Activated T-helper 2 cell treated with anti-CD3 and anti-CD28 coated beads, Interferon-gamma antibody, Interleukin-2, Interleukin-4, amounts not matched to agents 10 μg/mL and 5 μg/mL and 100 μg/mL, durations not matched to agents 14 hours and 24 hours and 36 hours (primary cell): ENCODE results near the gene SFTPD. TPM values are rescaled to one million over a fixed set of nuclear protein-coding genes. Genes with fewer than 3 reads are reported as not detected.
"Not testable (repeated sequence)": the region's sequence is repeated elsewhere in the genome, so short reads cannot be mapped to it uniquely, and the experiment has no call there.

ENCODE experiments used
- DNase-seq: peaks from one replicate; pipeline ENCODE4 v3.0.0; 2021; ENCODE audit warnings: low spot score
- H3K27ac Mint-ChIP-seq: one replicate; pipeline ENCODE4 v1.8.0; 2021; ENCODE audit warnings: mixed read lengths
- H3K27me3 Mint-ChIP-seq: one replicate; pipeline ENCODE4 v1.8.0; 2021; ENCODE audit warnings: low read depth, mixed read lengths
- H3K36me3 Mint-ChIP-seq: one replicate; pipeline ENCODE4 v1.8.0; 2021; ENCODE audit warnings: low read depth, mixed read lengths
- H3K4me1 Mint-ChIP-seq: one replicate; pipeline ENCODE4 v1.8.0; 2021; ENCODE audit warnings: low read depth, mixed read lengths
- H3K4me3 Mint-ChIP-seq: one replicate; pipeline ENCODE4 v1.8.0; 2021; ENCODE audit warnings: low read depth, mild to moderate bottlenecking, moderate library complexity, mixed read lengths
- H3K9me3 Mint-ChIP-seq: one replicate; pipeline ENCODE4 v1.8.0; 2021; ENCODE audit warnings: mixed read lengths
- intact Hi-C: fragments of 100-400 bp; cut with micrococcal nuclease; formaldehyde crosslinking; loops from one replicate; pipeline ENCODE4 v1.15.1; 2023
- total RNA-seq: library from RNA; stranded (reverse); gene quantifications from 2 replicates; pipeline ENCODE4 v1.2.3, GENCODE V29; 2022

The SFTPD gene
- total RNA-seq, 1 donor from 2014 or later, result not detected

DNA sequence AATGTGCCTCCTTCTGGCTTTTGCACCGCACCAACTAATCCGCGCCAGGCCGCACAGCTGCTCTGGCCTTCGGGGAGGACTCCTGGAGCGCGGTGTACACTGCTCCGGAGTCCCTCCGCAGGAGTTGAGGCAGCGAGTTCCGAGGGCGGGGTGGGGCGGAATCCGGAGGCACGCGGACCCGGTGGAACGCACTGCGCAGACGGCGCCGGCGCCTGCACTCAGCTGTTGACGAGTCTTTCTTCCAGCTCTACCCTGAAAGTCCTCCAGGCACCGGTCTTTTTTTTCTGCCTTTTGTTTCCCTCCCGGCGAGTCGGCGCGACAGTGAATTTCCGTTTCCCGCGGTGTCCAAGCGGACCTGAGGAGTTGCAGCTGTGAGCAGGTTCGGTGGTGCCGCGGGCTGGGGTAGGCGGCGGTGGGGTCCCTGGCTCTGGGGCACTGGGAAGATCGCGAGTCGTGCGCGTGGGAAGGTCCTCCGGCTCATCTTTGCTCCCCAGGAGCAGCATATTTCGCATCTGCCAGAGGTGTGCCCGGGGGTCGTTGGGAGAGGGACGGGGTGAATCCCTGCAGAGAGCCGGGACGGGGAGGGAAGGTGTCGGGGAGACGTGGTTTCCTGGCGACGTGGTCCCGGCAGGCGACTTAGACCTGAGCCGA lies 44.1 kb downstream of the SFTPD start:
- no peaks in the 10 kb centered on the region for H3K36me3 Mint-ChIP-seq
- peaks cover 54% of the 10 kb centered on the region for H3K27me3 Mint-ChIP-seq
- peak overlapping the region; percentile 86 for H3K4me3 Mint-ChIP-seq
- H3K9me3 Mint-ChIP-seq, result no peaks in the 10 kb centered on the region
- DNase-seq, result peak; percentile 26
- H3K4me1 Mint-ChIP-seq, result peaks cover 13% of the 10 kb centered on the region
- intact Hi-C loops, result no loop called here
- no peak overlapping the region for H3K27ac Mint-ChIP-seq

DNA sequence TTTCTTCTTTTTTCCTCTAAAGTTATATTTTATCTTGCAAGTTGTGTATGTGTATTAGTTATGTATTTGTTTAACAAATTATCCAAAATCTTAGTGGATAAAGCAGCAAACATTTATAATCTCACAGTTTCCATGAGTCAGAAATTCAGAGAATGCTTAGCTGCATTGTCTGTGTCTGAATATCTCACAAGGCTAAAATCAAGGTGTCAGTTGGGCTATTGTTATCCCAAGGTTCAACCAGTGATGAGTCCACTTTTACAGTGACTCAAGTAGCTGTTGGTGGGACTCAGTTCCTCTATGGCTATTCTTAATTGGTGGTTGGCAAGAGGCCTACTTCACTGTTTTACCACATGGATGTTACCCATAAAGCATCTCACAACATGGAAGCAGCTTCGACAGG lies 47.3 kb downstream of the SFTPD start:
- H3K9me3 Mint-ChIP-seq, DNase-seq, H3K27ac Mint-ChIP-seq, intact Hi-C loops, H3K4me3 Mint-ChIP-seq, H3K36me3 Mint-ChIP-seq: not testable (repeated sequence)
- Mint-ChIP-seq H3K4me1 (peaks cover 13% of the 10 kb centered on the region), H3K27me3 (peaks cover 59% of the 10 kb centered on the region)

GRCh38 chr10:79898597-79899325 lies 50.1 kb downstream of the SFTPD start:
- no peaks in the 10 kb centered on the region for H3K9me3 Mint-ChIP-seq
- no peak overlapping the region for H3K27ac Mint-ChIP-seq
- intact Hi-C loops, result no loop called here
- no peaks in the 10 kb centered on the region for H3K36me3 Mint-ChIP-seq
- H3K4me3 Mint-ChIP-seq, result no peak overlapping the region
- peaks cover under 1% of the 10 kb centered on the region for H3K4me1 Mint-ChIP-seq
- peaks cover 54% of the 10 kb centered on the region for H3K27me3 Mint-ChIP-seq
- no peak for DNase-seq

DNA sequence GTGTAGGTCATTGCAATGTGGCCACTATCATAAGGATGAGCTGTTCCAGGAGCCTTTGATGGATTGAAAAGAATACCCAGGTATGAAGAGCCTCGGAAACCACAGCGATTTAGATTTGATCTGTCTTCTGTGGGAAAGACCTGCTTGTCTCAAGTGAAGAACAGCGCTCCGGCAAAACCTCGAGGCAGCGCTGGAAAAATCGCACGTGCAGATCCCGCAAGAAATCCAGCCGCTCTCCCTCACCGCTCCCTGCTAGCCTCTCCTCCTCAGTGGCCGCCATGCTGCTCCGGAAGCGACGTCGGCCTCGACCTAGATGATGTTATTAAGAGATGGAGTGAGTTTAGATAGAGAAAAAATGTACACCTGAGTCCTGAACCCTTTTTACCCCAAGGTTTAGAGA lies 56.0 kb downstream of the SFTPD start:
- intact Hi-C loops, DNase-seq, H3K27ac Mint-ChIP-seq, H3K36me3 Mint-ChIP-seq, H3K4me1 Mint-ChIP-seq, H3K9me3 Mint-ChIP-seq, H3K4me3 Mint-ChIP-seq: not testable (repeated sequence)
- H3K27me3 Mint-ChIP-seq, result peaks cover 47% of the 10 kb centered on the region

DNA sequence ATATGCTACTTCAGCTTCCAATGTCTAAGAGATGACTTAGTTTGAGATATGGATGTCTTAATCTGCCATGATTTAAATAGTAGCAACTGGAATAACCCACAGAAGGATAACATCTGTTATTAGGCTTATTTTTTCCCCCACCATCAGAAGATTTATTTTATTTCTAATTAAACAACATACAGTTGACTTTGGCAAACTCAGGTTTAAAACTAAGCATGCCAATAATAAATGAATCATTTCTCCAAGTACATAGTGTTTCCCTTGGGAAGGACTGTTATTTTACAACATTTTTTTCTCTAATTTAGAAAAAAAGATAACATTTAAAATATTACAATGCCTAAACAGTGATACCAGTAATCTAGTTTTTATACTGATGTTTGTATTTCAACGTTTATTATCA lies 58.4 kb downstream of the SFTPD start:
- Mint-ChIP-seq H3K27ac (no peak overlapping the region), H3K36me3 (no peaks in the 10 kb centered on the region), H3K9me3 (no peaks in the 10 kb centered on the region), H3K4me3 (no peak overlapping the region), H3K4me1 (no peaks in the 10 kb centered on the region), H3K27me3 (peaks cover 47% of the 10 kb centered on the region)
- DNase-seq, result no peak
- intact Hi-C loops, result no loop called here

DNA sequence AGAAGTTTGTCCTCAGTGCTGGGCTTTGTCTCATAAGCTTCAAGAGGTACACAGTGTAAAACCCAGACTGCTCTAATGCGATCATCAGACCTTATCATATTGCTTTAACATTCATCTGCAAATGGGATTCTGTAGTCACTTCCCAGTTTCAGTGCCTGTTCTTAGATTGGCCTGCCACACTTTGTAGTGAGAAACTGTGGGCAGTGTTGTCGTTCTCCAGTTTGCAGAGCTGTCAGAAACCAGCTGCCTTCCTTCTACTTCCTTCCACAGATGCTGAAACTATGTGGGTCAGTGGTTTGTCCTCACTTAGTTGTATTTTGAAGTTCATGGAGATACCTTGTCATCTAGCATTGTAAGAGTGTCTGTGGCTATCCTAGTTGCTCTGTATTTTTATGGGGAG lies 59.9 kb downstream of the SFTPD start:
- DNase-seq, H3K4me3 Mint-ChIP-seq, H3K4me1 Mint-ChIP-seq, H3K36me3 Mint-ChIP-seq, H3K9me3 Mint-ChIP-seq, intact Hi-C loops, H3K27ac Mint-ChIP-seq: not testable (repeated sequence)
- peaks cover 46% of the 10 kb centered on the region for H3K27me3 Mint-ChIP-seq

Other genes with a start within 250 kb of the SFTPD start
- 0.59 and 1.1 TPM in 2 replicates for gene NUTM2B, start 245.9 kb downstream of the SFTPD start, total RNA-seq
- 0.11 TPM in 1 of 2 replicates, not detected in the other for gene NUTM2E, start 122.4 kb downstream of the SFTPD start, total RNA-seq
- gene TMEM254, start 129.6 kb upstream of the SFTPD start, total RNA-seq, result 11.4 and 12.6 TPM in 2 replicates
- gene PLAC9, start 183.6 kb upstream of the SFTPD start, total RNA-seq, result not detected in 2 replicates